ENCODE measurements around the gene KDM3A.

- TF ChIP-seq, protein P1, sequence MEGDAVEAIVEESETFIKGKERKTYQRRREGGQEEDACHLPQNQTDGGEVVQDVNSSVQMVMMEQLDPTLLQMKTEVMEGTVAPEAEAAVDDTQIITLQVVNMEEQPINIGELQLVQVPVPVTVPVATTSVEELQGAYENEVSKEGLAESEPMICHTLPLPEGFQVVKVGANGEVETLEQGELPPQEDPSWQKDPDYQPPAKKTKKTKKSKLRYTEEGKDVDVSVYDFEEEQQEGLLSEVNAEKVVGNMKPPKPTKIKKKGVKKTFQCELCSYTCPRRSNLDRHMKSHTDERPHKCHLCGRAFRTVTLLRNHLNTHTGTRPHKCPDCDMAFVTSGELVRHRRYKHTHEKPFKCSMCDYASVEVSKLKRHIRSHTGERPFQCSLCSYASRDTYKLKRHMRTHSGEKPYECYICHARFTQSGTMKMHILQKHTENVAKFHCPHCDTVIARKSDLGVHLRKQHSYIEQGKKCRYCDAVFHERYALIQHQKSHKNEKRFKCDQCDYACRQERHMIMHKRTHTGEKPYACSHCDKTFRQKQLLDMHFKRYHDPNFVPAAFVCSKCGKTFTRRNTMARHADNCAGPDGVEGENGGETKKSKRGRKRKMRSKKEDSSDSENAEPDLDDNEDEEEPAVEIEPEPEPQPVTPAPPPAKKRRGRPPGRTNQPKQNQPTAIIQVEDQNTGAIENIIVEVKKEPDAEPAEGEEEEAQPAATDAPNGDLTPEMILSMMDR (IDR thresholded peaks at IDR 0.05) = no peak
- no peak for TF ChIP-seq POLR2A (IDR thresholded peaks at IDR 0.05)
- TF ChIP-seq EP300 (IDR thresholded peaks at IDR 0.05) = peak in 1 of 2 donors; percentile 27
These were observed 12.7 kb downstream of the KDM3A start for GRCh38 chr2:86453836-86454235.
